GM21529 (cell line): ENCODE measurements around the gene MDM1.

Experiments
- ATAC-seq: cut with Tn5 transposase; IDR thresholded peaks from one replicate; pipeline ENCODE4 v1.9.1; 2021; ENCODE audit not compliant: unreplicated experiment

MDM1 gene, protein sequence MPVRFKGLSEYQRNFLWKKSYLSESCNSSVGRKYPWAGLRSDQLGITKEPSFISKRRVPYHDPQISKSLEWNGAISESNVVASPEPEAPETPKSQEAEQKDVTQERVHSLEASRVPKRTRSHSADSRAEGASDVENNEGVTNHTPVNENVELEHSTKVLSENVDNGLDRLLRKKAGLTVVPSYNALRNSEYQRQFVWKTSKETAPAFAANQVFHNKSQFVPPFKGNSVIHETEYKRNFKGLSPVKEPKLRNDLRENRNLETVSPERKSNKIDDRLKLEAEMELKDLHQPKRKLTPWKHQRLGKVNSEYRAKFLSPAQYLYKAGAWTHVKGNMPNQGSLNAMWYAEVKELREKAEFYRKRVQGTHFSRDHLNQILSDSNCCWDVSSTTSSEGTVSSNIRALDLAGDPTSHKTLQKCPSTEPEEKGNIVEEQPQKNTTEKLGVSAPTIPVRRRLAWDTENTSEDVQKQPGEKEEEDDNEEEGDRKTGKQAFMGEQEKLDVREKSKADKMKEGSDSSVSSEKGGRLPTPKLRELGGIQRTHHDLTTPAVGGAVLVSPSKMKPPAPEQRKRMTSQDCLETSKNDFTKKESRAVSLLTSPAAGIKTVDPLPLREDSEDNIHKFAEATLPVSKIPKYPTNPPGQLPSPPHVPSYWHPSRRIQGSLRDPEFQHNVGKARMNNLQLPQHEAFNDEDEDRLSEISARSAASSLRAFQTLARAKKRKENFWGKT

GRCh38 chr12:68331869-68332727 lies at the start of gene MDM1:
Gene MDM1, minus strand, starts transcription at chr12:68332362. Its CDS starts 117 bp downstream, at chr12:68332245.
- ATAC-seq: peak; percentile 99

GRCh38 chr12:68381476-68382219 lies 49.5 kb upstream of the MDM1 start:
- no peak for ATAC-seq

GRCh38 chr12:68378872-68379606 lies 46.9 kb upstream of the MDM1 start:
- no peak for ATAC-seq

- ATAC-seq: no peak
These were observed 45.7 kb upstream of the MDM1 start for GRCh38 chr12:68377881-68378280.

DNA sequence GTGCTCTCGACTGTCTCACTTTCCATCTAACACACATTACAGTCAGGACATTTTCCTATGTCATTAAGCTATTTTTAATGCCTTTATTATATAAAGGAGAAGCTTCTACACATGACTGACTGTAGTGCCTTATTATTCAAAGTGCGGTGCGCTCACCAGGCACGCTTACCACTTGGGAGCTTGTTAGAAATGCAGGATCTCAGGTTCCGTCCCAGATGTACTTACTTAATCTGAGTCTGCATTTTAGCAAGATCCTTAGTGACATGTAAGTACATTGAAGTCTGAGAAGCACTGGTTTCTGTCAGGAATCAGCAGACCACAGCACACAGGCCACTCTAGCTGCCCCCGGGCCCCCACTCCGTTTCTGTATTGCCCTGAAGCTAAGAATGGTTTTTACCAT lies 44.7 kb upstream of the MDM1 start:
- no peak for ATAC-seq

GRCh38 chr12:68375756-68376695 lies 43.9 kb upstream of the MDM1 start:
- no peak for ATAC-seq

DNA sequence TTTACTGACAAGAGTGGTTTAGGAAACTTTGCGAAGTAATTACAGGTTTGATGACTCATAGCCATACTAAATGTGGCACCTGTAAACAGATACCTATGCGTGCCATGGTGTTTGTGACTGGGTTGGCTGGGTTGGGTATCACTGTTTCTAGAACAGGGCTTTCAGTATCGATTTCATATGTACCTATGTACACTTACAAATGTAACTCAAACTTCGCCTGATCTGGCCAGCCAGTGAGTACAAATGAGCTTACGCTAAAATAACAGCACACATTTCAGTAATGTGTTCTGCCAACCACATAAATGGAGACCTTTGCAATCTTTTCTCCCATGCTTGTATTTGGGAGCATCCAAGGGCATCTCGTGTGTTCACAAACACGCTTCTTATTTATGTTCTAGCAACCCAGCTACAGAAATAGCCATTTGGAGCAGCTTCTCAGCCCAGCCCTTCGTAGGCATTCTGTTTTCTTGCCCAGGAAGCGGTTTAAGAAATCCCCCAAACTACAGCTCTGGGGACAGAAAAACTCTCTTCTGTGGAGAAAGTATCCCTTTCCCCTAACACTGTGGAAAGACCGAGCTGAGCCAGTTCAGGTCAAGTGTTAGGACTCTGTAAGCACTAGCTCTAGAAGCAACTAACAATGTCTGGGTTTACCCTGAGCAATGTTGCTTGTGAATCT lies 42.3 kb upstream of the MDM1 start:
- ATAC-seq: peak; percentile 94

GRCh38 chr12:68370667-68371066 lies 38.5 kb upstream of the MDM1 start:
- ATAC-seq: no peak

GRCh38 chr12:68370006-68370590 lies 37.9 kb upstream of the MDM1 start:
- no peak for ATAC-seq

DNA sequence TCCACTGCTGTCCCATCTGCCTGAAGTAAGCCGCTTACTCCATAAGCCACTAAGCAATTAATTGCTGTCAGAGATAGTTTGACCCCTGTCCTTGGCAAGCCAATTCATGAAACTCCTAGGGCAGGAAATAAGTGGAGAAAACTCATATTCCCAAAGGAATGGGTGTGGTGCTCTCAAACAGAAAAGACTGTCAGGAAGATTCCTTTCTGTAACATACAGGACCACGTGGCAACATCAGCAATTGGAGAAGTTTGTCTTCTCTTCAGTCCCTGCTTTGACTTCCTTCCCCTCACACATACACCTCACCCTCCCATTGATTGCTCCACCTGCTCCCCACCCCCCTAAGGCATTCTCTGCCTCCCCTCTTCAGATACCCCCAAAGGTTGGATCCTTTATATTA lies 36.2 kb upstream of the MDM1 start:
- ATAC-seq: no peak

DNA sequence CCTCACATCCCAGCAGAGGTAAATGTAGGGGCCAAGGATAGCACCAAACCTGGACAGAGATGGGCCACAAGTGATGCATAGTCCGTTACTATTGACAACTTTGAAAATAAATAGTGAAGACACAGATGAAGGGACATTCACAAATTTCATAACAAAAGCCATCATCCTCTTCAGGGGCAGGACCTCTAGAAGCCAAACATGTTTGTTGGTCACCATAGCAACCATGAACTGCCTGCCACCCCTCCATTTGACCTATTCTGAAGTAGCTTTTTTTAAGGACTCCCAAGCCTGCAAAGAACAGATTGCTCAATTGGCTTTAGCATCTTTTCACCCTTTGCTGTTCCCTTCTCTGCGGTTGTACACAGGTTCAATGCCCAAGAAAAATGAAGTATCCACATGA lies 35.7 kb upstream of the MDM1 start:
- ATAC-seq: no peak

- ATAC-seq: no peak
These were observed 35.0 kb upstream of the MDM1 start for GRCh38 chr12:68367116-68367515.

DNA sequence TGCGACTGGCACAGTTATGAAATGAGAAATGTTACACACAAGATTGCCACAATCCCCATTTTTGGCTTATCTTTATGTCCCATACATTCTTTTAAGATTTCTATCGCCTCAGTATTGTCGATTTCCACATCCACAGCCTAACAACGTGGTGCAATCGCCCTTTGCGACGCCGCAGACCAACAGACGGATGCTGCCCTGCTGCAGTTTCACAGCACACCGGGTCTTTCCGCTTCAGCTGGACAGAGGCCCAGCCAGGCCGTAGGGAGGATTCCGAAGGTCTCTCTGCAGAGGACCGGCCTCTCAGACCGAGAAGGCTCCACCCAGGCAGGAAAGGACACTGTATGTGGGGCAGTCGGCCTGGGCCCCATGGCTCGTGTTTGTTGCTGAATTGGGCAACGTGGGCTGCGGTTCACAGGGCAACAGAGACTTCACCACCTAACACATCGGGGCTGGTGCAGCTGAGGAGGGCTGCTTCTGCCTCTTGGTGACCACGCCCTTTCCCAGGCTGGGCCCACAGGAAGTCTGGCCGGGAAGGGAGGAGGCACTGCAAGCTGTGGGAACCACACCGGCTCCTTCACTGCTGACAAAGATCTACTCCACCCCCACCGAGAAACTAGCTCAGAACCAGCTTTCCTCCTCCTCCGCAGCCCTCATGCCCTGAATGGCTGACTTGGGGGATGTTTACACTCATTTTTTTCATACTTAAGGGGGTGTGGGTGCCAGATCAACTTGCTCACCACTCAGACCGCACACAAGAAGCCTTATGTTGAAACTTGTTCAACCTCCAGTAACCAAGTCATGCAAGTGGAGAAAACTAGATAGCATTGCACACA lies 32.9 kb upstream of the MDM1 start:
- ATAC-seq: peak; percentile 84

DNA sequence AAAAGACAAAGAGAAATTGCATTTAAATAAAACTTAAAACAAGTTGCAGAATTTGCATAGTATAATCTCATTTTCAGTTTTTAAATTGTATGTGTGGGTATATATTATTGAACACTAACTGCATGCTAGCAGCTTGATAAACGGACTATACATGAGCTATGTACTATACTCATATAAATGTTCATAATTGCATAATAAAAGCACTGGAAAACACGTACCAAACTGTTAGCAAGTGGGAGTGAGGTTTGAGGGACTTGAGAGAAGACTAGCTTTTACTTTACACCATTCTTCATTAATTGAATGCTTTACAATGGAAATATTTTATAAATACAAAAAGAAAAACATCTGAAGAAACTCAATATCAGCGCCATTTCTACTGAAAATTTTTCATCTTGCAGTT lies 32.2 kb upstream of the MDM1 start:
- ATAC-seq: no peak

DNA sequence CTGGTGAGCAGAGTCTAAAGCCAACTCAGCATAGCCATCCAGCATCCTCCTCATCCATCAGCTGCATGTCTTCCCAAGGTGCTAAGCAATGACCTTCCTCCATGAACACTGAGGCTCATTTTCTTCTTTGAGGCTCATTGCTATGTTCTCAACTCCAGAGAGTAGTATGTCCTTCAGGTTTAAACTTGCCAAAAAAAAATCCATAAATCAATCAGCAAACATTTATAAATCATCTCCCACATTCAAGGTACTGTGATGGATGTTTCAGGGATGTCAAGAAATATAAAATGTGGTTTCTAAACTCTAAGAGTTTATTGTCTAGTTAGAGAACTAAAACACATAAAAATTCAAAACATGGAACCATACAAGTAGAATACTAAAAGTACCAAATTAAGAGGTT lies 29.8 kb upstream of the MDM1 start:
- ATAC-seq: no peak

DNA sequence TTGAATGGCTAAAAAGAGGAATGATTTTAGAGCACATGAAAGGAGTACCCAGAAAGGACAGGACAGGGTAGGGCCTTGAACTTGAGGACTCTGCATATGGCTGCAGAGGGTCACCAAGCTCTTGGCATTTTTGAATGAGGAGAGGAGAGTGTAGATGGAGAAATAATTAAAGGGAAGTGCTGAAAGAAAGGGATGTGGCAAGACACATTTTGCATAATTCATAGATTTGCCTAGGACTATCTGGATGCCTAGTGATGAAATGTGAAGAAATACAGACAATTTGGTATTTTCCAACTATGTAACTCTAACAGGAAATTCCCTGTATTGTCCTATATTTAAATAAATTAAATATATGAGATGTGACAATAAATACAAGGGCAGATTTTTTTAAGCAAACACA lies 27.5 kb upstream of the MDM1 start:
- ATAC-seq: peak; percentile 14
